Suprapubic skin (tissue), 4 donors: ENCODE measurements around the gene CCL13.

Source experiments
- EP300 ChIP-seq: sonication (generic); formaldehyde crosslinking; IDR thresholded peaks from one replicate; pipeline ENCODE4 v1.6.1; 2017; ENCODE audit warnings: antibody characterized with exemption
- POLR2A ChIP-seq, 2 donors: fragments of 450-650 bp; IDR thresholded peaks; one replicate each; pipeline ENCODE4 v1.6.1; 2017; ENCODE audit warnings: antibody characterized with exemption in 2 of 2, mild to moderate bottlenecking in 2 of 2, moderate library complexity in 2 of 2
- POLR2AphosphoS5 ChIP-seq, 3 donors: sonication (generic); formaldehyde crosslinking; IDR thresholded peaks; one replicate each; pipeline ENCODE4 v1.6.1; 2017; ENCODE audit warnings: antibody characterized with exemption in 3 of 3
- TF ChIP-seq, protein P1 (sequence below), 2 donors: fragments of 200-600 bp in 1 of 2; fragments of 450-650 bp in 1 of 2; sonication (generic) in 1 of 2; IDR thresholded peaks; one replicate each; pipeline ENCODE4 v1.5.1; 2016 to 2019; ENCODE audit warnings: antibody characterized with exemption in 2 of 2, mild to moderate bottlenecking in 1 of 2, moderate library complexity in 1 of 2

DNA sequence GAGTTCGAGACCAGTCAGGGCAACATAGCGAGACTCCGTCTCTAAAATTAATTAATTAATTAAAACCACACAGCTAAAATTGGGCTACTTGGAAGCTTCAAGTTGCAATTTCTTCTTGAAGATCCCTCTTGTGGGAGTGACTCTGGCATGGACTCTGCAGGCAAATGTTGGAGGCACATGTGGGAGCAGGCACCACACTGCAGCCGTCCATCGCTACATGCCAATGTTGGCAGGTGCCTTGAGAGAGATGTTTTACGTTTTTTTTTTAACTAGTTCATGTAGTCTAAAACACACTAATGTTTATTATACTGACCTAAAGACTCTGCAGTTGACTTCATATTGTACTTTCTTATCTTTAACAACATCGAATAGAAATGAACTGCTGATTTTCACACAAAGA lies 45.0 kb upstream of the CCL13 start:
- no peak for TF ChIP-seq POLR2AphosphoS5 (IDR thresholded peaks at IDR 0.05)
- TF ChIP-seq, protein P1, sequence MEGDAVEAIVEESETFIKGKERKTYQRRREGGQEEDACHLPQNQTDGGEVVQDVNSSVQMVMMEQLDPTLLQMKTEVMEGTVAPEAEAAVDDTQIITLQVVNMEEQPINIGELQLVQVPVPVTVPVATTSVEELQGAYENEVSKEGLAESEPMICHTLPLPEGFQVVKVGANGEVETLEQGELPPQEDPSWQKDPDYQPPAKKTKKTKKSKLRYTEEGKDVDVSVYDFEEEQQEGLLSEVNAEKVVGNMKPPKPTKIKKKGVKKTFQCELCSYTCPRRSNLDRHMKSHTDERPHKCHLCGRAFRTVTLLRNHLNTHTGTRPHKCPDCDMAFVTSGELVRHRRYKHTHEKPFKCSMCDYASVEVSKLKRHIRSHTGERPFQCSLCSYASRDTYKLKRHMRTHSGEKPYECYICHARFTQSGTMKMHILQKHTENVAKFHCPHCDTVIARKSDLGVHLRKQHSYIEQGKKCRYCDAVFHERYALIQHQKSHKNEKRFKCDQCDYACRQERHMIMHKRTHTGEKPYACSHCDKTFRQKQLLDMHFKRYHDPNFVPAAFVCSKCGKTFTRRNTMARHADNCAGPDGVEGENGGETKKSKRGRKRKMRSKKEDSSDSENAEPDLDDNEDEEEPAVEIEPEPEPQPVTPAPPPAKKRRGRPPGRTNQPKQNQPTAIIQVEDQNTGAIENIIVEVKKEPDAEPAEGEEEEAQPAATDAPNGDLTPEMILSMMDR (IDR thresholded peaks at IDR 0.05) = no peak
- no peak for TF ChIP-seq EP300
- TF ChIP-seq POLR2A (IDR thresholded peaks at IDR 0.05) = no peak
